ENCODE results near the gene KIF27.

KIF27 gene

GRCh38 chr9:83964973-83965349 is 43.7 kb upstream of the KIF27 start:
- H3K4me3 Mint-ChIP-seq, result no peak overlapping the region
- H3K36me3 Mint-ChIP-seq (ENCODE audit: low read depth), result peaks cover 37% of the 10 kb centered on the region
- H3K4me1 Mint-ChIP-seq, result peaks cover 15% of the 10 kb centered on the region
- peak overlapping the region; percentile 23 to 64 (median 48) for H3K27ac Mint-ChIP-seq
- H3K9me3 Mint-ChIP-seq, result no peaks in the 10 kb centered on the region
- no peak for TF ChIP-seq CTCF (IDR thresholded peaks at IDR 0.05; ENCODE audit: unreplicated experiment in 3 of 3)
- no peaks in the 10 kb centered on the region for H3K27me3 Mint-ChIP-seq (ENCODE audit: low read depth)

GRCh38 chr9:83962165-83962564 is 40.9 kb upstream of the KIF27 start:
- H3K27ac Mint-ChIP-seq, result no peak overlapping the region
- no peak for TF ChIP-seq CTCF (IDR thresholded peaks at IDR 0.05; ENCODE audit: unreplicated experiment in 3 of 3)
- H3K36me3 Mint-ChIP-seq (ENCODE audit: low read depth), result peaks cover 11% of the 10 kb centered on the region
- H3K27me3 Mint-ChIP-seq (ENCODE audit: low read depth), result no peaks in the 10 kb centered on the region
- H3K4me3 Mint-ChIP-seq, result no peak overlapping the region
- H3K9me3 Mint-ChIP-seq, result no peaks in the 10 kb centered on the region
- H3K4me1 Mint-ChIP-seq, result peaks cover 11% of the 10 kb centered on the region

- Mint-ChIP-seq H3K4me1 (peaks cover 15% of the 10 kb centered on the region), H3K9me3 (no peaks in the 10 kb centered on the region), H3K4me3 (no peak overlapping the region), H3K27me3 (ENCODE audit: low read depth) (peaks cover 3% of the 10 kb centered on the region), H3K36me3 (ENCODE audit: low read depth) (no peaks in the 10 kb centered on the region), H3K27ac (peak overlapping the region in 1 of 3 experiments; percentile 16)
- no peak for TF ChIP-seq CTCF (IDR thresholded peaks at IDR 0.05; ENCODE audit: unreplicated experiment in 3 of 3)
Observed at GRCh38 chr9:83960991-83961390, 39.8 kb upstream of the KIF27 start.

- H3K27ac Mint-ChIP-seq, result peak overlapping the region; percentile 86 to 97 (median 89)
- no peak for TF ChIP-seq CTCF (IDR thresholded peaks at IDR 0.05; ENCODE audit: unreplicated experiment in 3 of 3)
Observed at GRCh38 chr9:83959061-83959460, 37.8 kb upstream of the KIF27 start.

GRCh38 chr9:83957248-83957513 is 35.9 kb upstream of the KIF27 start:
- Mint-ChIP-seq H3K4me3 (peak overlapping the region; percentile 91 to 93 (median 92)), H3K27me3 (ENCODE audit: low read depth) (peaks cover 3% of the 10 kb centered on the region), H3K36me3 (ENCODE audit: low read depth) (peaks cover 4% of the 10 kb centered on the region), H3K27ac (peak overlapping the region; percentile 63 to 96 (median 73)), H3K4me1 (peaks cover 12% of the 10 kb centered on the region), H3K9me3 (no peaks in the 10 kb centered on the region)
- TF ChIP-seq CTCF (IDR thresholded peaks at IDR 0.05; ENCODE audit: unreplicated experiment in 3 of 3), result no peak

More at GRCh38 chr9:83959061-83959460, 37.8 kb upstream of the KIF27 start:
- H3K4me1 Mint-ChIP-seq, result peaks cover 12% of the 10 kb centered on the region
- H3K27me3 Mint-ChIP-seq (ENCODE audit: low read depth), result peaks cover 3% of the 10 kb centered on the region
- peaks cover 3% of the 10 kb centered on the region for H3K36me3 Mint-ChIP-seq (ENCODE audit: low read depth)
- H3K9me3 Mint-ChIP-seq, result no peaks in the 10 kb centered on the region
- H3K4me3 Mint-ChIP-seq, result peak overlapping the region; percentile 35 to 66 (median 51)

- Mint-ChIP-seq H3K4me1 (peaks cover 12% of the 10 kb centered on the region), H3K36me3 (ENCODE audit: low read depth) (peaks cover 4% of the 10 kb centered on the region), H3K27ac (peak overlapping the region; percentile 73 to 96 (median 88)), H3K27me3 (ENCODE audit: low read depth) (peaks cover 3% of the 10 kb centered on the region), H3K9me3 (no peaks in the 10 kb centered on the region), H3K4me3 (peak overlapping the region; percentile 91 to 93 (median 92))
- no peak for TF ChIP-seq CTCF (IDR thresholded peaks at IDR 0.05; ENCODE audit: unreplicated experiment in 3 of 3)
Observed at GRCh38 chr9:83956436-83957247, 35.4 kb upstream of the KIF27 start.

Data from nephron (organoid).